Inflammatory macrophage (primary cell): ENCODE data around the gene OR2B3.
"Not testable (repeated sequence)": the region's sequence is repeated elsewhere in the genome, so short reads cannot be mapped to it uniquely, and the experiment has no call there.

ENCODE experiments used
- DNase-seq, 2 donors: peaks; one replicate each; pipeline ENCODE4 v3.0.0-alpha.2; 2020 to 2022
- total RNA-seq, 18 experiments: gene quantifications; one replicate each; lab custom pipeline; 2026; ENCODE audit warnings: mixed read lengths in 6 of 18, inconsistent platforms in 2 of 18; lab: John Stamatoyannopoulos, UW

The OR2B3 gene
- total RNA-seq: 0 to 0.03 (median 0) reads per million in 18 experiments

DNA sequence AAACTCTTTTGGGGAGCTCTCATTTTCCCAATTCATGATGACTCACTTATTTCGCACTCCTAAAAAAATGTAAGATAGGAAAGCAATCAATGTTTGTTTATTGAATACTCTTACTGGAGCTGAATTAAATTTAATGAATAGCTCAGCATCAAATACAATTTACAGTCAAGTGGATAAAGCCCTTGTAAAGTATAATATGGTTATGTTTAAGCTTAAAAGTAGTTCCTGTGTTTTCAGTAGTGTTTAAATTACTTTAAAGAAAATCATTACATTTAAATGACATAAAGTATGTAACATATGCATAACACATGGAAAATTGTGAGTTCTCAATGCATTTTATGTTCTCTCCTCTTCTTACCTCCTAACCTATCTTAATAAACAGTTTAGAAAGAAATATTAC, at the start of gene OR2B3:
Gene OR2B3 (minus strand): TSS at position 101 of the 400 bp plus-strand sequence. CDS start 65 bp downstream, at position 36.
- DNase-seq: no peak

- no peak for DNase-seq
Measured at GRCh38 chr6:29131691-29132090, 44.6 kb upstream of the OR2B3 start.

- no peak for DNase-seq
Measured at GRCh38 chr6:29130644-29131043, 43.5 kb upstream of the OR2B3 start.

GRCh38 chr6:29129326-29130012, 42.4 kb upstream of the OR2B3 start:
- DNase-seq: no peak

DNA sequence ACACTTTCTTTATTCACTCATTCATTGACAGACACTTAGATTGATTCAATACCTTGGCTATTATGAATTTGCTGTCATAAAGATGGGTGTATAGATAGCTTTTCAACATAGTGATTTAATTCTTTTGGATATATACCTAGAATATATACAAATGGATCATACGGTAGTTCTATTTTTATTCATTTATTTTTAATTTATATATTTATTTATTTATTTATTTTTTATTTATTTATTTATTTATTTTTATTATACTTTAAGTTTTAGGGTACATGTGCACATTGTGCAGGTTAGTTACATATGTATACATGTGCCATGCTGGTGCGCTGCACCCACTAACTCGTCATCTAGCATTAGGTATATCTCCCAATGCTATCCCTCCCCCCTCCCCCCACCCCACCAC, 27.9 kb upstream of the OR2B3 start:
- not testable (repeated sequence) for DNase-seq

DNA sequence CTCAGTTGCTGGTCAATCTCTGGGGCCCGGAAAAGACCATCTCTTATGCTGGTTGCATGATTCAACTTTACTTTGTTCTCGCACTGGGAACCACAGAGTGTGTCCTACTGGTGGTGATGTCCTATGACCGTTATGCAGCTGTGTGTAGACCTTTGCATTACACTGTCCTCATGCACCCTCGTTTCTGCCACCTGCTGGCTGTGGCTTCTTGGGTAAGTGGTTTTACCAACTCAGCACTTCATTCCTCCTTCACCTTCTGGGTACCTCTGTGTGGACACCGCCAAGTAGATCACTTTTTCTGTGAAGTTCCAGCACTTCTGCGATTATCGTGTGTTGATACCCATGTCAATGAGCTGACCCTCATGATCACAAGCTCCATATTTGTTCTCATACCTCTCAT, 25.0 kb upstream of the OR2B3 start:
- DNase-seq: no peak

GRCh38 chr6:29107758-29108157, 20.6 kb upstream of the OR2B3 start, which contains the start of gene OR2J3:
Gene OR2J3 (plus strand): TSS chr6:29108058. CDS start chr6:29111891, 3,833 bp downstream.
- no peak for DNase-seq

- no peak for DNase-seq
Measured at GRCh38 chr6:29099190-29099589, 12.1 kb upstream of the OR2B3 start, which contains the start of gene OR2J1. Gene OR2J1 (plus strand): TSS chr6:29099490. CDS start chr6:29100943, 1,453 bp downstream.

GRCh38 chr6:29097803-29098202, 10.7 kb upstream of the OR2B3 start:
- DNase-seq: no peak

DNA sequence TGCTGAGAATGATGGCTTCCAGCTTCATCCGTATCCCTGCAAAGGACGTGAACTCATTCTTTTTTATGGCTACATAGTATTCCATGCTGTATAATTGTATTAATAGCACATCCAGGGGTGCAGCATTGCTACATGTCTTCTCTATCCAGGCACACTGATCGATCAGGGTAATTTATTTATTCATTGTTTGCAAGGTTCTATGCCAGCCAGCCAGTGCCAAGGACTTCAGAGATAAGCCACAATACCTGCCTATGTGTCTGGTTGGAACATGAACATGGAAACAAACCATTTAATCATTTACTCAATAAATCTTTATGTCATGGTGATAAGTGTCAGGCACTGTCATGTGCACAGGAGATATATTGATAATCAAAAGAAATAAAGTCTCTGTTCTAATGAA, 5.8 kb upstream of the OR2B3 start:
- DNase-seq: no peak

- DNase-seq: no peak
Measured at GRCh38 chr6:29082457-29082856, 4.7 kb downstream of the OR2B3 start.

DNA sequence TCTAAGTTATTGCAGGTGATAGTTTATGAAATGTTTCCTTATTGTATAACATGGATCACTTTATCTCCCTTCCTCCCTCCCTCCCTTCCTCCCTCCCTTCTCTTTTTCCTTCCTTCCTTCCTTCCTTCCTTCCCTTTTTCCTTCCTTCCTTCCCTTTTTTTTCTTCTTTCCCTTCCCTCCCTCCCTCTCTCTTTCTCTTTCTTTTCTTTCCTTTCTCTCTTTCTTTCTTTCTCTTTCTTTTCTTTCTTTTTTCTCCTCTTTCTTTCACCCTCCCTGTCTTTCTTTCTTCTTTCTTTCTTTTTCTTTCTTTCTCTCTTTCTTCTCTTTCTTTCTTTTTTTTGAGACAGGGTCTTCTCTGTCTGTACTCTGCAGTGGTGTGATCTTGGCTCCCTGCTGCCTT, 5.8 kb downstream of the OR2B3 start:
- no peak for DNase-seq

DNA sequence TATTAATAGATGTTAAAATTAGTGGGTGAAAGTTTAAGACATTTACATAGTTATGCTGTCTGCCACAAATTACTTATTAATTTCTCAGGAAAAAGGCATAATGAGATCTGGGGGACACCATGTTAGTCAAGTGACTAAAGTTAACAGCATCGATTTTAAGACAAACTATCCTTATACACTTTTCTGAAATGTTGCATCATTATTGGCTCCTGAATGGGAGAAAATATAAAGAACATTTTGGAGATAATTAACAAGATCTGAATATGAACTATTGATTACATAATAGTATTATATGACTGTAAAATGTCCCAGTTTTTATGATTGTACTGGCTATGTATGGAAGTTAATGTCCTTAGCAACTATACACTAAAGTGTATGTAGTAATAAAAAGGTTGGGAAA, 7.9 kb downstream of the OR2B3 start:
- no peak for DNase-seq

DNA sequence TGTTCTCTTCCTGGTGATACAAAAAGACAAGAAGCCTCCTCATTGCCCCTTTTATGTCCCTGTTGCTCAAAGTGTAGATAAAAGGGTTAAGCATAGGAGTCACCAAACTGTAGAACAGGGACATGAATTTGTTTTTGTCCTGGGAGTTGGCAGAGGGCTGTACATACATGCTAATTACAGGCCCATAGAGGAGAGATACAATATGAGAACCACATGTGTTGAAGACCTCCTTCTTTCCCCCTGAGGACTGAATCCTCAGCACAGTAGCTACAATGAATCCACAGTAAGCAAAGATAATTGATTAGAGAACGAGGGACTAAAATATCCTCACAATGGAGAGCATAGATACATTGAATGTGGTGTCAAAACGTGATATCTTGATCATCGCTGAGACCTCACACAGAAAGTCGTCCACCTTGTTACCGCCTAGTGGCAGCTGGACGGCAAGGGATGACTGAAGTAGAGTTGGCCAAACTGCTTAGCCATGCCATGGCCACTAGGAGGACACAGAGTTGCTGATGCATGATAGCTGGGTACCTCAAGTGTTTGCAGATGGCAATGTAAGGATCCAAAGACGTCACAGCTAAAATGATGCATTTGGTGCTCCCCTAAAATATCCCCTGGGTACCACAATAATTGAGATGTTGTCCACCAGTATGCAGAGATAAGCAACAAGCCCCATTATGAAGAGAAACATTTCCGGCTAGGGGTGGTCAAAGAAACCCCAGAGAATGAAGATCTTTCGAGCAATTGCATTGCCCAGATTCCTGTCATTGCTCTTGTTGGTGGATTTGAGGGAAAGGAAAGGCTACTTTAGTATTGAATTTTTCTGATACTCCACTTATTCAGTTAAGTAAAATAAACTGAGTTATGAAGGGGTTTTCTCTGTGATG, 15.0 kb downstream of the OR2B3 start:
- peak; percentile 3 to 30 for DNase-seq

DNA sequence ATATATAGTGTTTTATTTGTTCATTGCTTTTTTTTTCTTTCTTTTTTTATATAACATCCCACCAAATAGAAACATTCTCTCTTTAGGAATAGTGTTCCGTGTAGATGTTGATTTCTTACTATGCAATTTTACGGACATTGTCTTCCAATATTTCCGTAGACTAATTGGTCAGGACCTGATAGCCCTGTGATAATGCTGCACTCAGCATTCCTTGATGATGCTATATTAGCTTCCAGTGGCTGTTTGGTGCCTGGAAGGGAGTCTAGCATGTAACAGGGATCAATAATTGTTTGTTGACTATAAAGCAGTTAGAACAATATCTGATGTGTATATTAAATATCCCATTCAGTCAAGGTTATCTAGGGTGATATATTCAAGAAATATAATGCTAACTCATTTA, 35.4 kb downstream of the OR2B3 start:
- DNase-seq: no peak

DNA sequence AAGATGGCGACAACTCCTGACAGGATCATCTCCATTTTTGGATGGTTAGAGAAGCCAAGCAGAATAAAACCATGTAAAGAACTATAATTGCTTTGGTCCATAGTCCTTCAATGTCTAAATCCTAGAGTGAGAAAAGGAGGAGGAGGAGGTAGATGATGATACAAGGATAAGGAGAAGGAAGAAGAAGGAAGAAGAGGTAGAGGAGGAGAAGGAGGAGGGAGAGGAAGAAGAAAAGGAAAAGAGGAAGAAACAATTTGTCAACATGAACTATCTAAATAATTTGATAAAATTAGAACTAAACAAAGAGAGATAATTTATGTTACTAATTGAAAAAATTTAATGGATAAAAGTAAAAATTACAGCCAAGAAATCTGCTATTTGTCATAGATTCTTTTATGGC, 42.0 kb downstream of the OR2B3 start, which contains the start of gene OR2W1:
Gene OR2W1 (minus strand): TSS at position 101 of the 400 bp plus-strand sequence. CDS start 0 bp downstream, at position 101.
- DNase-seq: no peak
